GM18526 (cell line): ENCODE data around the gene AHNAK2.

Experiments used
- POLR2A ChIP-seq: IDR thresholded peaks from 3 replicates; pipeline ENCODE4 v1.6.1; 2011; ENCODE audit not compliant: insufficient read length; ENCODE audit errors: extremely low read depth

AHNAK2 gene

DNA sequence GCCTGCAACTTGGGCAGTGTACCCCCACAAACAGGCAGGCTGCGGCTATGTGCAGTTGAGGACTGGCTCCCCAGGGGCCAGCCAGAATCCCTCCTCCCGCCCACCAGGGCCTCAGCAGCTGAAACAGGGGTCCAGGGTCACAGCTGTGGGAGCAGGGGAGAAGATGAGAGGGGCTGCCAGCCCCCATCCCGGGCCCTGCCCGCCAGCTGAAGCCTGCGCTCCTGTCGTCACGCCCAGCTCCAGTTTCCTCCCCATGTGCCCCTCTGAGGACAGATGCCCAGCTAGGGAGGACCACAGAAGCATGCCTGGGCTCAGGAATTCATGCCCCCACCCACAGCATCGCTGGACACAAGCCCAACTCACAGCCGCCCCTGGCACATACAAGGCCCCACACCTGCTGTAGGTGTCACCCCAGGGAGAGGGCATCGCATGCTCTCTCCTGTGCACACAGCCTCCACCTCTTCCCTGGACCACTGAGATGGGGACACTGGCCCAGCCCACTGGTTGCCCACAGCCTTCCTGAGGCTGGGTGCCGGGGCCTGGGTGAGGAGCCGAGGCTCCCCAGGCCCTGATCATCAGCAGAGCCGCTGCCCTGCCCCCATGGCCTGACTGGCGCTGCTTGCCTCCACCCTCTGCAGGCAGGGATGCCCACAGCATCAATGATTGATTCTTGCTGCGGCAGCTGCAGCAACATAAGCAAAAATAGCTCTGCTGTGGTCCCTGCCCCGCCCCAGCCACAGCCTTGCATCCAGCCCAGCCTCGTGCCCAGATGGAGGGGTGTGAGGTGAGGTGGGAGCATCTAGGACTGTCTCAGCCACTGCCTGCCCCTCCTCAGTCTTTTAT is 3.7 kb upstream of the AHNAK2 start:
- no peak for TF ChIP-seq POLR2A

DNA sequence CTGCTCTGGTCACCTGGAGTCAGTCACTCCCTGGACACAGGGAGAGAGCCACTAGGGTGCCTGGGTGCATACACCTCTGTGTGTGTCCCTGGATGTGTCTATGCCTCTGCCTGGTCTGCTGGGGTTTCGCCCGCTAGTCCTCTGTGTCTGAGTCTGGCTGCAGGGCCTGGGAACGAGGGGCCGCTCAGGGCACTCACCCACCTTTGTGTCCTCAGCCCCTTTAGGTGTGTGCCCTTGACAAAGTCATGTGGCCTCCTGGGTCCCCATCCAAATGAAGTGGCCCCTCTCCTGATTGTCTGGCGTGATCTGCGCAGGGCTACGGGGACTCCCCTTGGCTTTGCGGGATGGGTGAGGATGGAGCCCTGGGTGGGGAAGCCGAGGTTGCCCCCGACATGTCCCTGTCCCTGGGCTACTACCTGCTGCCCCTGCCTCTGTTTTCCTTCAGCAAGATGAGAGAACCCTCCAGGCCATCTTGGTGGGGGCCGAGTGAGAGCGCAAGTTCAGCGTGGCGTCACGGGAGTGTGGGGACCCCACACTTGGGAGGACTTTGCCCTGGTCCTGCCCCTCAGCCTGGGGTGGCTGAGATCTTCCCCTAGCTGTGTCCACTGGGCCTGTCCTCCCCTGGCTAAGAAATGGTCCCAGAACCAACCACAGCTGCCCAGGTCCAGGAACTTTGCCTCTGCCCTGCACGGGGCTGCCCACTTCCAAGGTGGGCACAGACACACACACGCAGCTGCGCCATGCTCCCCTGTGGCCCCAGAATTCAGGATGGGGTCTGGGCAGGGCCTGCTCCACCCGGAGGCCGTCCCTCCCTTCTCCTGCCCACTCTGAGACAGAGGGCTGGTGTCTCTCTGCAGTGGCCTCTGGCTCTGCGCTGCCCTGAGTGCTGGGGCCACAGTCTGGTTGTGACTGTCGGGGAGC is 2.7 kb upstream of the AHNAK2 start:
- TF ChIP-seq POLR2A, result no peak

GRCh38 chr14:104979758-104980610 is 1.8 kb upstream of the AHNAK2 start:
- no peak for TF ChIP-seq POLR2A

DNA sequence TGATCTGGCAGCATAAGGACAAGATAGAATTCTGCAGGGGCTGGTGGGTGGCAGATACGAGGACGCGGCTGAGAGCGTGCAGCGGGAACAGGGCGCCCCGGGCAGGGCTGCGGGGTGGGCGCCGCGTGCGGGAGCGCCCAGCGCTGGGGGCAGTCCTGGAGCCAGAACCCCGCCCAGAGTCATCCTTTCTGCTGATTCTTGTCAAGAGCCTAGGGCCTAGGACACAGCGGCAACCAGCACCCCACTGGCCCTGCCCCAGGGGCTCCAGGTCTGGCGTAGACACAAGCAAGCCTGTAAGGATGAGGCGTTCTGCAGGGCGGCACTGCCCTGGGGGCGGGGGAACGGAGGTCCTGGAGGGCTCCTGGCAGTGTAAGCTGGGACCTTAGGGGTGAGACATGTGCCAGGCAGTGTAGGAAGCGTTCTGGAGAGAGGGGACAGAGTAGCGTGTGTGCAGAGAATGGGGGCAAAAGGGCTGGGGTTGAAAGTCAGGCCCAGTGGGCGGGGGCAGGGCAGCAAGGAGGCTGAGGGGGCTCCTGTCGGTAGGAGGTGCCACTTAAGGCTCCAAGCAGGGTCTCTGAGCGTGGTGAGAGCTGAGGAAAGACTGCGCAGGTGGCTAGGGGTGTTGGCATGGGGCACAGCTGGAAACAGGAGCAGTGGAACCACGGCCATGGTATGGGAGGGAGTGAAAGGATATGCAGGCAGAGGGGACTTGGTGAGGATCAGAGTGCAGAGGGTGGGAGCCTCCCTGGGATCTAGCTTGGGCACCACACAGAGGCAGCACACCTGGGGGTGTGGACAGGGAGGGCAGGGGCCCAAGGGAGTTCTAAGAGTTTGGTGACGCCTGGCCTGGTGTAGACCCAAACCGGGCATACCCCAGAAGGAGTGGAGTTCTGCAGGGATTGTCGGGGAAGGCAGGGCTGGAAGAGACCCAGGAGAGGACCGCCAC is 845 bp upstream of the AHNAK2 start:
- TF ChIP-seq POLR2A, result no peak

- TF ChIP-seq POLR2A, result no peak
Measured at GRCh38 chr14:104977008-104977680, 1.0 kb downstream of the AHNAK2 start.

GRCh38 chr14:104976198-104977007 is 1.8 kb downstream of the AHNAK2 start:
- TF ChIP-seq POLR2A, result no peak

GRCh38 chr14:104975481-104976197 is 2.5 kb downstream of the AHNAK2 start:
- no peak for TF ChIP-seq POLR2A

DNA sequence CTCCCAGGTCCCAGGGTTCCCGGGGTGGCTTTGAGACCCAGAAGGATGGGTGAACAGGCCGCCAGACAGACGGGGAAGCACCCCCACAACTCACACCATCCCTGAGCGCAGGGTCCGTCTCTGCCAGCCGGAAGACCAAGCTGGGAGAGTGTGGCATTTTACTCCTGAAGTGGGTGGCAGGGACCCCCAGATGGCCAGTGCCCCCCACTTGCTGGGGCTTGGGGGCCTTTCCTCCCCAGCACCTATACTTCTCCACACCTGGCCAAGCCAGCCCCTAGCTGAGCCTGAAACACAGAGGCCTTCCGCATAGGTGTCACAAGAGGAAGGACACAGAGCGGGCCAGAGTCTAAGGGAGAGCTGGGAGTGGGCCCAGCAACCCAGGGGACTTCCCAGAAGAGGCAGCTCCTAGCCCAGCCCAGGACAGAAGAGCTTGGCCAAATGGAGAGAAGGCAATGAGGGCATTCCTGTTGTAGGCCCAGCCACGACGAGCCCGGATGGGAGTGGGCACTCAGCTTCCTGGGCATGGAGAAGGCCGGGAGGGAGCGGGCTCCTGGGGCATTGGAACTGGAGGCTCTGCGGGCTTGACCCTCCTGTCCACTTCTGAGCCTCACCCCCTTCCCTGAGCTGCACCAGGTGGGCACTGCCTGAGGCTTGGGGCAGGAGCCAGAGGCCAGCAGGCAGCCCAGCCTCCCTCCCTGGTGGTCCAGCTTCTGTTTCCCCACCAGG is 3.3 kb downstream of the AHNAK2 start:
- TF ChIP-seq POLR2A, result no peak

- TF ChIP-seq POLR2A, result no peak
Measured at GRCh38 chr14:104974146-104974541, 4.0 kb downstream of the AHNAK2 start.

GRCh38 chr14:104973385-104974145 is 4.6 kb downstream of the AHNAK2 start:
- no peak for TF ChIP-seq POLR2A

DNA sequence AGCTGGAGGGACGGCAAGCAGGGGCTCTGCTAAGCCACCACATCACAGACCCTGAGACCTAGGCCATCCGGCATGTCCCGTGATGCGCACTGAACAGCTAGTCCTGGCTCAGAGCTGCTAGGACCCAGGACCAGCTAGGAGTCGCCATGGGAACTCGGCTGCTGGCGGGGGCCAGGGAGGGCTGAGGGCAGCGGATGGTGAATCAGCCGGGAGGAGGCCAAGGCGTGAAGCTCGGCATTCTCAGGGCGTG is 5.1 kb downstream of the AHNAK2 start:
- TF ChIP-seq POLR2A, result no peak
